ENCODE results near the gene CCDC122. TPM values are rescaled to one million over a fixed set of nuclear protein-coding genes. Genes with fewer than 3 reads are reported as not detected.

CCDC122 gene
- polyA plus RNA-seq, 2 of the 4 experiments (the other 2 are of a cell fraction), result 2.6 to 4.3 TPM

- H3K27ac ChIP-seq, result no peak overlapping the region
- FAIRE-seq (no peak), ATAC-seq (no peak), DNase-seq (ENCODE audit: low read depth in 1 of 2, low spot score in 1 of 2) (no peak)
- ChIA-PET CTCF (no interaction called here), POLR2A (no interaction called here)
- whole genome bisulfite sequencing (ENCODE audit: missing lambda C conversion rate), result 82% methylated on average over 5 of the region's 5 CpGs
- TF ChIP-seq SMC3 (IDR thresholded peaks at IDR 0.05) (no peak), MYC (IDR thresholded peaks at IDR 0.05; ENCODE audit: borderline replicate concordance, low read length) (no peak), JUNB (IDR thresholded peaks at IDR 0.05) (no peak), USF2 (IDR thresholded peaks at IDR 0.05) (no peak), CBX8 (IDR thresholded peaks at IDR 0.05) (no peak), HDAC2 (IDR thresholded peaks at IDR 0.05) (no peak), HEYL (CRISPR knock-in tag; IDR thresholded peaks at IDR 0.05) (no peak), HOXB13 (CRISPR knock-in tag; IDR thresholded peaks at IDR 0.05; ENCODE audit: low read depth) (no peak), FOXS1 (CRISPR knock-in tag; IDR thresholded peaks at IDR 0.05) (no peak), ZFP36 (IDR thresholded peaks at IDR 0.05; ENCODE audit: borderline replicate concordance, partially characterized antibody) (no peak), POLR2A (IDR thresholded peaks at IDR 0.05; ENCODE audit: low read length) (no peak), MAX (IDR thresholded peaks at IDR 0.05) (no peak), FOSB (CRISPR knock-in tag; IDR thresholded peaks at IDR 0.05) (no peak), CHD2 (IDR thresholded peaks at IDR 0.05; ENCODE audit: low read length, partially characterized antibody) (no peak), TFCP2L1 (CRISPR knock-in tag; IDR thresholded peaks at IDR 0.05) (no peak), ESRRA (IDR thresholded peaks at IDR 0.05; ENCODE audit: borderline replicate concordance, low read length) (no peak), HMGXB4 (CRISPR knock-in tag; IDR thresholded peaks at IDR 0.05; ENCODE audit: borderline replicate concordance) (no peak), CTCF (IDR thresholded peaks at IDR 0.05) (no peak)
- no peak overlapping the region for H3K4me3 ChIP-seq
- H3K4me2 ChIP-seq, result no peak overlapping the region
- H3K9me3 ChIP-seq, result no peaks in the 10 kb centered on the region
- no peaks in the 10 kb centered on the region for H3K4me1 ChIP-seq
These were observed 39.1 kb upstream of the CCDC122 start for GRCh38 chr13:43918636-43919035.

- ATAC-seq (no peak), DNase-seq (ENCODE audit: low read depth in 1 of 2, low spot score in 1 of 2) (no peak), FAIRE-seq (no peak)
- Histone ChIP-seq H3K9me3 (no peaks in the 10 kb centered on the region), H3K4me2 (no peak overlapping the region), H3K4me1 (no peaks in the 10 kb centered on the region), H3K4me3 (no peak overlapping the region), H3K27ac (no peak overlapping the region)
- TF ChIP-seq SMC3 (IDR thresholded peaks at IDR 0.05) (no peak), CEBPB (IDR thresholded peaks at IDR 0.05) (no peak), PBX3 (IDR thresholded peaks at IDR 0.05) (no peak), TFCP2L1 (CRISPR knock-in tag; IDR thresholded peaks at IDR 0.05) (no peak), SREBF2 (IDR thresholded peaks at IDR 0.05) (no peak), MYC (IDR thresholded peaks at IDR 0.05; ENCODE audit: borderline replicate concordance, low read length) (no peak), CBX2 (IDR thresholded peaks at IDR 0.05; ENCODE audit: borderline replicate concordance, low read depth) (no peak), E2F6 (IDR thresholded peaks at IDR 0.05; ENCODE audit: borderline replicate concordance, low read depth) (no peak), RNF2 (IDR thresholded peaks at IDR 0.05; ENCODE audit: borderline replicate concordance, low read depth) (no peak), ZNF302 (CRISPR knock-in tag; IDR thresholded peaks at IDR 0.05) (no peak), BCL3 (IDR thresholded peaks at IDR 0.05) (no peak), TP53 (CRISPR knock-in tag; IDR thresholded peaks at IDR 0.05) (no peak), EP300 (IDR thresholded peaks at IDR 0.05) (no peak), CHD4 (IDR thresholded peaks at IDR 0.05; ENCODE audit: borderline replicate concordance) (no peak), POLR2AphosphoS2 (conservative IDR thresholded peaks at IDR 0.05; ENCODE audit: low read length) (no peak), HOXA7 (CRISPR knock-in tag; IDR thresholded peaks at IDR 0.05) (no peak), RFX5 (IDR thresholded peaks at IDR 0.05) (no peak), HOXB13 (CRISPR knock-in tag; IDR thresholded peaks at IDR 0.05; ENCODE audit: low read depth) (no peak)
- ChIA-PET CTCF (interaction anchor here (0.6 to 1.3 kb wide), 3 partner anchors 9 to 474 kb away, joined by 3 to 5 read pairs (median 3); no protein-coding TSS in a partner anchor), POLR2A (no interaction called here)
- 41% methylated on average over 2 of the region's 2 CpGs for WGBS (ENCODE audit: missing lambda C conversion rate)
These were observed 37.3 kb upstream of the CCDC122 start for GRCh38 chr13:43916828-43917227.

Data from A549 (cell line).